NCI-H2196 (cell line): ENCODE results near the gene NUDCD2.

ENCODE experiments used
- DNase-seq: peaks from one replicate; lab custom pipeline; 2025; ENCODE audit not compliant: unreplicated experiment; lab: John Stamatoyannopoulos, UW

The NUDCD2 gene

GRCh38 chr5:163459819-163460561 is at the start of gene NUDCD2:
Gene NUDCD2, minus strand, starts transcription at chr5:163460102. Its CDS starts 52 bp downstream, at chr5:163460050.
- peak; percentile 99 for DNase-seq

GRCh38 chr5:163509291-163509951 is 49.5 kb upstream of the NUDCD2 start:
- DNase-seq, result peak; percentile 27

- no peak for DNase-seq
These were observed 48.9 kb upstream of the NUDCD2 start for GRCh38 chr5:163508753-163509152.

- DNase-seq, result no peak
These were observed 46.8 kb upstream of the NUDCD2 start for GRCh38 chr5:163506726-163507125.

GRCh38 chr5:163506095-163506457 is 46.2 kb upstream of the NUDCD2 start:
- peak; percentile 28 for DNase-seq

- DNase-seq, result peak; percentile 92
These were observed 45.6 kb upstream of the NUDCD2 start, which contains the start of gene MAT2B for GRCh38 chr5:163505368-163506094. Gene MAT2B, plus strand, starts transcription at chr5:163505619. Its CDS starts 68 bp downstream, at chr5:163505687.

- no peak for DNase-seq
These were observed 45.1 kb upstream of the NUDCD2 start for GRCh38 chr5:163505049-163505367.

- no peak for DNase-seq
These were observed 44.4 kb upstream of the NUDCD2 start for GRCh38 chr5:163504079-163504931.

- no peak for DNase-seq
These were observed 43.5 kb upstream of the NUDCD2 start for GRCh38 chr5:163503106-163504078.

GRCh38 chr5:163502521-163502920 is 42.6 kb upstream of the NUDCD2 start:
- DNase-seq, result no peak

GRCh38 chr5:163498886-163499285 is 39.0 kb upstream of the NUDCD2 start:
- DNase-seq, result no peak

GRCh38 chr5:163497315-163497714 is 37.4 kb upstream of the NUDCD2 start:
- DNase-seq, result no peak

- no peak for DNase-seq
These were observed 36.4 kb upstream of the NUDCD2 start for GRCh38 chr5:163496286-163496685.

GRCh38 chr5:163489745-163490075 is 29.8 kb upstream of the NUDCD2 start:
- DNase-seq, result no peak

GRCh38 chr5:163489055-163489744 is 29.3 kb upstream of the NUDCD2 start:
- no peak for DNase-seq

GRCh38 chr5:163478982-163479271 is 19.0 kb upstream of the NUDCD2 start:
- no peak for DNase-seq

GRCh38 chr5:163478126-163478981 is 18.5 kb upstream of the NUDCD2 start:
- DNase-seq, result no peak

GRCh38 chr5:163475411-163475810 is 15.5 kb upstream of the NUDCD2 start:
- DNase-seq, result no peak
